GM23338 (cell line): ENCODE measurements around the gene TEPSIN. TPM values are rescaled to one million over a fixed set of nuclear protein-coding genes. Genes with fewer than 3 reads are reported as not detected.

Experiments
- ATAC-seq: fragments of 200-7000 bp; cut with Tn5 transposase; 3 replicates; pipeline ENCODE4 v1.9.1; 2020
- DNase-seq: peaks from one replicate; pipeline ENCODE4 v3.0.0-alpha.2; 2015; ENCODE audit warnings: low spot score
- H2AFZ ChIP-seq: fragments of 200-600 bp; sonication (generic); 2 replicates; pipeline ENCODE4 v1.8.0; 2016; ENCODE audit warnings: antibody characterized with exemption, mild to moderate bottlenecking, moderate library complexity
- H3F3A ChIP-seq: fragments of 200-600 bp; sonication (generic); replicated peaks from 2 replicates; pipeline ENCODE4 v1.8.0; 2017; ENCODE audit warnings: antibody characterized with exemption, mixed run types, low read depth
- H3K27ac ChIP-seq: fragments of 200-600 bp; sonication (generic); 2 replicates; pipeline ENCODE4 v1.6.1; 2016; ENCODE audit warnings: low read depth
- H3K27me3 ChIP-seq: fragments of 200-600 bp; sonication (generic); 2 replicates; pipeline ENCODE4 v1.8.0; 2016; ENCODE audit warnings: mild to moderate bottlenecking, mixed run types, moderate library complexity; ENCODE audit not compliant: insufficient read depth
- H3K36me3 ChIP-seq: fragments of 200-600 bp; sonication (generic); 2 replicates; pipeline ENCODE4 v1.8.0; 2016; ENCODE audit warnings: mild to moderate bottlenecking; ENCODE audit not compliant: insufficient read depth
- H3K4me1 ChIP-seq: fragments of 200-600 bp; sonication (generic); 2 replicates; pipeline ENCODE4 v1.8.0; 2016; ENCODE audit warnings: mild to moderate bottlenecking, moderate library complexity; ENCODE audit not compliant: insufficient read depth
- H3K4me2 ChIP-seq: fragments of 200-600 bp; sonication (generic); 2 replicates; pipeline ENCODE4 v1.7.1; 2017; ENCODE audit warnings: mixed run types
- H3K4me3 ChIP-seq: fragments of 200-600 bp; sonication (generic); 2 replicates; pipeline ENCODE4 v1.6.1; 2016; ENCODE audit warnings: mixed run types
- H3K79me2 ChIP-seq: fragments of 200-600 bp; sonication (generic); replicated peaks from 2 replicates; pipeline ENCODE4 v1.8.0; 2017; ENCODE audit warnings: mild to moderate bottlenecking; ENCODE audit not compliant: insufficient read depth
- H3K9me2 ChIP-seq: fragments of 200-600 bp; sonication (generic); 2 replicates; pipeline ENCODE4 v1.8.0; 2017; ENCODE audit not compliant: insufficient read depth
- H4K20me1 ChIP-seq: fragments of 200-600 bp; sonication (generic); replicated peaks from 2 replicates; pipeline ENCODE4 v1.8.0; 2017; ENCODE audit warnings: mild to moderate bottlenecking; ENCODE audit not compliant: insufficient read depth
- H3K27ac Mint-ChIP-seq: 2 replicates; pipeline ENCODE4 v1.8.0; 2020; ENCODE audit warnings: inconsistent platforms, mild to moderate bottlenecking, moderate library complexity, mixed read lengths
- H3K27me3 Mint-ChIP-seq: 3 replicates; pipeline ENCODE4 v1.8.0; 2022; ENCODE audit warnings: low read depth, mild to moderate bottlenecking, moderate library complexity, mixed read lengths, inconsistent platforms; ENCODE audit not compliant: insufficient read depth, poor library complexity
- H3K36me3 Mint-ChIP-seq: 3 replicates; pipeline ENCODE4 v1.8.0; 2021; ENCODE audit warnings: low read depth, mild to moderate bottlenecking, inconsistent platforms, moderate library complexity, mixed read lengths
- H3K4me1 Mint-ChIP-seq: 3 replicates; pipeline ENCODE4 v1.8.0; 2020; ENCODE audit warnings: mild to moderate bottlenecking, inconsistent platforms, mixed read lengths
- H3K4me3 Mint-ChIP-seq: 3 replicates; pipeline ENCODE4 v1.8.0; 2021; ENCODE audit warnings: moderate library complexity, mild to moderate bottlenecking, inconsistent platforms, mixed read lengths
- H3K9me3 Mint-ChIP-seq: 3 replicates; pipeline ENCODE4 v1.8.0; 2020; ENCODE audit warnings: moderate library complexity, mild to moderate bottlenecking, inconsistent platforms, mixed read lengths
- CREB1 ChIP-seq: fragments of 250-450 bp; sonication (Bioruptor Pico); IDR thresholded peaks from 2 replicates; pipeline ENCODE4 v1.5.0; 2020; ENCODE audit warnings: low read depth, mild to moderate bottlenecking, moderate library complexity
- CTCF ChIP-seq, 2 experiments: fragments of 200-600 bp in 1 of 2; sonication (generic) in 1 of 2; conservative IDR thresholded peaks; 2 replicates each; pipeline versions ENCODE4 v1.5.1 to v1.6.1; 2016 to 2017; ENCODE audit warnings: antibody characterized with exemption in 2 of 2, low read depth in 2 of 2, mild to moderate bottlenecking in 2 of 2, moderate library complexity in 1 of 2
- ETS1 ChIP-seq: IDR thresholded peaks from 2 replicates; pipeline ENCODE4 v1.6.1; 2016; ENCODE audit warnings: antibody characterized with exemption
- EZH2 ChIP-seq: fragments of 200-600 bp; sonication (generic); IDR thresholded peaks from one replicate; pipeline ENCODE4 v1.8.0; 2017; ENCODE audit warnings: antibody characterized with exemption, mild to moderate bottlenecking, low read depth; ENCODE audit not compliant: unreplicated experiment
- EZH2phosphoT487 ChIP-seq: fragments of 200-600 bp; sonication (generic); IDR thresholded peaks from one replicate; pipeline ENCODE4 v1.8.1; 2018; ENCODE audit warnings: antibody characterized with exemption; ENCODE audit not compliant: unreplicated experiment
- JUNB ChIP-seq: IDR thresholded peaks from one replicate; pipeline ENCODE4 v1.6.1; 2016; ENCODE audit warnings: antibody characterized with exemption; ENCODE audit not compliant: unreplicated experiment
- NANOG ChIP-seq: IDR thresholded peaks from 2 replicates; pipeline ENCODE4 v1.6.1; 2016; ENCODE audit warnings: antibody characterized with exemption, borderline replicate concordance
- POLR2AphosphoS5 ChIP-seq: IDR thresholded peaks from 2 replicates; pipeline ENCODE4 v1.6.1; 2016; ENCODE audit warnings: antibody characterized with exemption, low read depth
- REST ChIP-seq: IDR thresholded peaks from one replicate; pipeline ENCODE4 v1.6.1; 2018; ENCODE audit warnings: antibody characterized with exemption; ENCODE audit not compliant: unreplicated experiment
- STAT1 ChIP-seq: IDR thresholded peaks from one replicate; pipeline ENCODE4 v1.6.1; 2016; ENCODE audit warnings: antibody characterized with exemption; ENCODE audit not compliant: unreplicated experiment
- ZNF114 ChIP-seq: fragments of 250-450 bp; sonication (Bioruptor Pico); IDR thresholded peaks from 2 replicates; pipeline ENCODE4 v1.5.0; 2020; ENCODE audit warnings: mild to moderate bottlenecking, moderate library complexity
- ZNF331 ChIP-seq: fragments of 250-450 bp; sonication (Bioruptor Pico); IDR thresholded peaks from 2 replicates; pipeline ENCODE4 v1.5.0; 2020; ENCODE audit warnings: low read depth, mild to moderate bottlenecking, moderate library complexity
- ZNF462 ChIP-seq: fragments of 250-450 bp; sonication (Bioruptor Pico); IDR thresholded peaks from 2 replicates; pipeline ENCODE4 v1.5.0; 2020; ENCODE audit warnings: mild to moderate bottlenecking, moderate library complexity
- polyA plus RNA-seq: library from polyadenylated mRNA; unstranded; fragments of >200 nt; fragmentation: Nextera tagmentation; extraction: Ambion mirVana; gene quantifications from 2 replicates; pipeline ENCODE4 v1.2.1, GENCODE V29; 2016
- total RNA-seq: library from RNA; depleted of rRNA; stranded (reverse); fragments of >200 nt; shearing (Covaris generic); gene quantifications from 2 replicates; pipeline ENCODE4 v1.2.3, GENCODE V29; 2014

The TEPSIN gene
- total and polyA plus RNA-seq, 2 experiments from 2014 or later = 4.4 to 25.3 TPM

GRCh38 chr17:81234940-81235821 is 3.7 kb downstream of the TEPSIN start:
- no peak overlapping the region for H2AFZ ChIP-seq
- H3K36me3 ChIP-seq = no peaks in the 10 kb centered on the region
- Mint-ChIP-seq H3K27ac (no peak overlapping the region), H3K4me3 (no peak overlapping the region; the same call in 2 of the 3 replicates), H3K27me3 (peaks cover 6% of the 10 kb centered on the region), H3K9me3 (no peaks in the 10 kb centered on the region), H3K4me1 (peaks cover 8% of the 10 kb centered on the region), H3K36me3 (peaks cover 10% of the 10 kb centered on the region)
- TF ChIP-seq ZNF114 (CRISPR knock-in tag) = no peak
- no peak for TF ChIP-seq REST
- TF ChIP-seq POLR2AphosphoS5 = no peak
- TF ChIP-seq CREB1 (CRISPR knock-in tag) = no peak
- TF ChIP-seq CTCF (conservative IDR thresholded peaks at IDR 0.05; ENCODE audit: low read depth in 2 of 2) = no peak
- TF ChIP-seq ETS1 = no peak
- TF ChIP-seq ZNF462 (CRISPR knock-in tag) = no peak
- no peak for TF ChIP-seq EZH2phosphoT487
- TF ChIP-seq ZNF331 (CRISPR knock-in tag) = no peak
- no peak for TF ChIP-seq JUNB
- no peak for TF ChIP-seq STAT1
- TF ChIP-seq NANOG = no peak
- TF ChIP-seq EZH2 = no peak
- no peak overlapping the region for H3K27ac ChIP-seq
- H3K79me2 ChIP-seq = peaks cover 8% of the 10 kb centered on the region
- no peaks in the 10 kb centered on the region for H3K9me2 ChIP-seq
- H3F3A ChIP-seq = 0 out of 2 replicates have a peak, but pooled peaks cover 2% of the 10 kb centered on the region
- H3K27me3 ChIP-seq = no peaks in the 10 kb centered on the region
- no peak overlapping the region for H3K4me3 ChIP-seq
- ATAC-seq (no peak), DNase-seq (no peak)
- H3K4me2 ChIP-seq = no peak overlapping the region
- H4K20me1 ChIP-seq = no peaks in the 10 kb centered on the region
- no peaks in the 10 kb centered on the region for H3K4me1 ChIP-seq
